IPS-18c (cell line): ENCODE data around the gene LTB4R.

ENCODE experiments used
- H3K4me3 ChIP-seq: 2 replicates; pipeline ENCODE4 v1.7.0; 2013; ENCODE audit warnings: low read depth, mild to moderate bottlenecking, low read length, moderate library complexity; ENCODE audit not compliant: insufficient read depth
- H3K9me3 ChIP-seq: one replicate; pipeline ENCODE4 v1.6.1; 2013; ENCODE audit warnings: mild to moderate bottlenecking, low read length, moderate library complexity; ENCODE audit not compliant: control insufficient read depth, insufficient read depth

The LTB4R gene

DNA sequence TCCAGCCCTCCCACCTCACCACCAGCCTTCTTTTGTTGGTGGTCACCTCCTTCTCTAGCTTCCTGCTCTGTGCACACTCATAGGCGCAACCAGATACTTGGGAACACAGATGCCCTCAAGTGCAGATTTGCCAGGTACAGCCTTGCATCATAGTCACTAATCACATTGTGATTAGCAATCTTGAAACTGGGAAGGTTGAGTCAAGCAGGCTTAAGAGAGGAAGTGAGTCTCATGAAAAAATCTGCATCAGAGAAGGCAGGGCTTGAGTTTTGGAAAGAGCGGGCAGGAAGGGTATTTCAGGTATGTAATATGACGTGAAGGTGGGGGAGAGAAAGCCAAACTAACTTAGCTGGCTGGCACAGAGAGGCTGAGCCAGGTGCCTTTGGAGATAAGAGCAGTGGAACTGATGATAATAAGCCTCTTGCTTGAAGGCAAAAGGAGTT, 37.2 kb upstream of the LTB4R start:
- Histone ChIP-seq H3K9me3 (no peaks in the 10 kb centered on the region), H3K4me3 (no peak overlapping the region)

- no peaks in the 10 kb centered on the region for H3K9me3 ChIP-seq
- H3K4me3 ChIP-seq = no peak overlapping the region
These were observed 34.2 kb upstream of the LTB4R start for GRCh38 chr14:24277071-24277470.

GRCh38 chr14:24277606-24278321, 33.5 kb upstream of the LTB4R start:
- Histone ChIP-seq H3K4me3 (no peak overlapping the region), H3K9me3 (no peaks in the 10 kb centered on the region)

DNA sequence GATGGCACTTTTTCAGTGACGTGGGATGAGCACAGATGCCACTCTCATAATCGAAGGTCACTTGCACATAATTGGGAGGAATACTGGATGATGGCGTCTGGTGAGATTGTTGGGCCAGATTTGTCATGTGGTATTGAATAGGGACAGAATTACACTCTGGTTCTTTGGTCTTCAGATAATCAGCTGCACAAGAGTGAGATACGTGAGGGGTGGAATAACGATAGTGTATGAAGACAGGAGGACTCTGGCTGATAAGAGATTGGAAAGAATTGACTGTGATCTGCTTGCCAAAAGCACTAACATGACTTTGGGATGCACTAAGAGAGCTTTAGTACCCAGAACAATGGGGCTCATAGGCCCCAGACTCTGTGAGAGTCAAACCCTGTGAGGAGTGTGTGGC, 32.9 kb upstream of the LTB4R start:
- H3K4me3 ChIP-seq = no peak overlapping the region

GRCh38 chr14:24279301-24280186, 31.8 kb upstream of the LTB4R start:
- Histone ChIP-seq H3K4me3 (no peak overlapping the region), H3K9me3 (no peaks in the 10 kb centered on the region)

More for the DNA sequence above, 32.9 kb upstream of the LTB4R start:
- no peaks in the 10 kb centered on the region for H3K9me3 ChIP-seq

- H3K4me3 ChIP-seq = no peak overlapping the region
- H3K9me3 ChIP-seq = no peaks in the 10 kb centered on the region
These were observed 30.4 kb upstream of the LTB4R start for GRCh38 chr14:24280797-24281460.

DNA sequence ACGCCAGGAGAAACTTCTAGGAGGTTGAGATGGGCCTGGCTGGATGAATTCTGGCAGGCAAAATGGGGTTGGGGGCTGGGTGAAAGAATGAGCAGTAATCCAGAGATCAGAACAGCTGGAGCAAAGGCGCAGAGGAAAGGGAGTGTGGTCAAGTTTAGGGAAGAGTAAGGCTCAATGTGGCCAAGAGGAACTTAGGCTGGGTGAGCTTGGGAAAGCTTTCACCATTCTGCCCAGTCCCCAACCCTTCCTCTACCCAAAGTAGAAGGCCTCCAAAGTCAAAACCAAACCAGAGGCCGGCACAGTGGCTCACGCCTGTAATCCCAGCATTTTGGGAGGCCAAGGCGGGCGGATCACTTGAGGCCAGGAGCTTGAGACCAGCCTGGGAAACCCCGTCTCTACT, 29.7 kb upstream of the LTB4R start:
- H3K9me3 ChIP-seq = no peaks in the 10 kb centered on the region
- H3K4me3 ChIP-seq = no peak overlapping the region

DNA sequence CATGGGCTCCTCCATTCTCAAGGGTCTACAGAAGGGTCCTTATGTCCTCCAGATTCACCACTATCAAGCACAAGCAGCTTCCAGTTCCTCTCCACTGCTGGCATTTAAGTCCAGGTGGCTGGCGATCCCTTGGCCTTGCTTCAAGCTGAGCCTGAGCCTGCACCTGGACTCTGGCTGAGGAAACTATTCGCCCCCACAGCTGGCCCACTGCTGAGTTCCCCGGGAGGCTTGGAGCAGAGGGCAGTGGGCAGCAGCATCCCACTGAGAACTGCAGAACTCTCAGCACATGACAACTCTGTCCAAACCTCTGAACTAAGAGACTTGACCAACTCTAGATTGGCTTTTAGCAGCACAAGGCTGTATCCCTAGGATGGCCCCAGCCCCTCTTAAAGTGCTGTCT, 28.6 kb upstream of the LTB4R start:
- H3K9me3 ChIP-seq = no peaks in the 10 kb centered on the region
- no peak overlapping the region for H3K4me3 ChIP-seq

GRCh38 chr14:24283796-24284460, 27.4 kb upstream of the LTB4R start:
- Histone ChIP-seq H3K4me3 (no peak overlapping the region), H3K9me3 (no peaks in the 10 kb centered on the region)

DNA sequence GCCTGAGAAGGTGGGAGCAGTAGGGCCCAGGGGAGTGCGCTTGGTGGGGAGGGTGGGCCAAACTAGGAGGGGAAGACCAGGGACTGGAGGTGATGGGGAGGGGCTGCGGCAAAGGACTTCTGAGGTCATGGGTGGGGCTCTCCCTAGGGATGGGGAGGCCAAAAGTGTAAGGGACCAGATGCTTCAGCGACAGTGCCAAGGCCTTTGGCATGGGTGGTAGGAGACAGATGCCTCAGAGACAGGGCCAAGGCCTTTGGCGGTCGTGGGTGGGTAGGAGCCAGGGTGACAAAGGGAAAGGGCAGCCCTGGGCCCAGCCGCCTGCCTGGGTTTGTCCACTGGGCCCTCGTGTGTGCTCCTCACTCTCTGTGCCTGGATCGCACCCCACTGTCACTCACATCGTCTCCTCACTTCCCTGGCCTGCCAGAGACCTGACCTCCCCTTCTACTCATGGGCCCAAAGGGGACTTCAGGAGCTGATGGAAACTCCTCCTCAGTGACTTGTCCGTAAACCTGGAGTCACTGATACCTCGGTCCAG, 26.7 kb upstream of the LTB4R start:
- Histone ChIP-seq H3K4me3 (no peak overlapping the region), H3K9me3 (no peaks in the 10 kb centered on the region)

GRCh38 chr14:24285351-24285750, 26.0 kb upstream of the LTB4R start:
- H3K4me3 ChIP-seq = no peak overlapping the region
- no peaks in the 10 kb centered on the region for H3K9me3 ChIP-seq

- Histone ChIP-seq H3K4me3 (no peak overlapping the region), H3K9me3 (no peaks in the 10 kb centered on the region)
These were observed 24.3 kb upstream of the LTB4R start for GRCh38 chr14:24286996-24287395.

GRCh38 chr14:24289649-24290280, 21.5 kb upstream of the LTB4R start:
- no peaks in the 10 kb centered on the region for H3K9me3 ChIP-seq

DNA sequence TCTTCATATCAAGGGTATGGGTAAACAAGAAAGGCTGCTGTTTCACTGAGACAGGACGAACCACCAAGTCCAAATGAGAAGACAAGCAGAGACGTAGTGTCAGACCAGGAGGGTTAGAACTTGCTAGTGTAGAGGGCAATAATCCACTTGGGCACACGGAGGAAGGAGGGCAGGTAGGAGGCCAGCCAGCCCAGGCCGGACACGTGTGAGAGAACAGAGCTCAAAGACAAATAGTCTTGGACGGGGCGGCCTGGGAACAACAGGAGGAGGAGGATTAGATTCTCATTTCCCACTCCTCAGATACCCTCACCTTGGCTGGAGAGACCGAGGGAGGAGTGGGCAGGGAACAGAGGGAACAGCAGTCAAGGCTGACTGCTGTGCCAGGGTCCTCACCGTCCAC, 20.6 kb upstream of the LTB4R start:
- Histone ChIP-seq H3K9me3 (no peaks in the 10 kb centered on the region), H3K4me3 (no peak overlapping the region)

More at GRCh38 chr14:24289649-24290280, 21.5 kb upstream of the LTB4R start:
- H3K4me3 ChIP-seq = no peak overlapping the region

GRCh38 chr14:24291446-24292117, 19.7 kb upstream of the LTB4R start:
- no peaks in the 10 kb centered on the region for H3K9me3 ChIP-seq
- H3K4me3 ChIP-seq = no peak overlapping the region

DNA sequence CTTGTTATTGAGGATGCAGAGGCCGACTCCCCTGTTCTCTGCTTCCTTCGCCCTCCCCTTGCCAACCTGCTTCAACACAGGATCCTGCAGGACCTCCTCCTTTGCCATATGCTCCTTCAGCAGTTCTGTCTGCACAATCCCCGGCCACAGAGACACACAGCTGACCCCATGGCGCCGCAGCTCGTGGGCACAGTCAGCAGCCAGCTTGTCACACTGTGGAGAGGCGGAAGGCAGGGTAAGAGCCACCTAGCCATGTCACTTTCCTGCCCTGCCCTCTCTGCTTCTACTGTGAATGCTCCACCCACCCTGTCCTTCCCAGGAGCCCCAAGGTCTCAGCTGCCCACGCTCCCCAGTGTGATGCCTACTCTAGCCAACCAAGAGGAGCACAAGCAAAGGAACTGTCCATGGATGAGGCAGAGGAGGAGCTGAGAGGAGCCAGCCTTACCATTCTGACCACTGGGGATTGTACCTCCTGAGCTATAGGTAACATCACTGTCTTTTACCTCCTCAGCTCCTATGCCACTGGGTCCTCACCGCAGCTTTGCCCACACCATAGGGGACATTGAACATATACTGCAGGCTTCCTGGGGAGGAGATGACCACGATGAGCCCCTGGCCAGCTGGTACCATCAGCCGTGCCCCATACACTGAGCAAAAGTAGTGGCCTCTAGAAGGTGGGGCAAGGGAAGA, 19.0 kb upstream of the LTB4R start:
- no peak overlapping the region for H3K4me3 ChIP-seq
- no peaks in the 10 kb centered on the region for H3K9me3 ChIP-seq
